DOHH2 (cell line): ENCODE measurements around the gene DCAF4L1.

ENCODE experiments used
- H3F3A ChIP-seq: fragments of 200-600 bp; sonication (generic), shearing (Covaris generic); 2 replicates; pipeline ENCODE4 v1.6.0; 2016; ENCODE audit warnings: antibody characterized with exemption, mild to moderate bottlenecking; ENCODE audit not compliant: control insufficient read depth, insufficient read depth
- H3K27ac ChIP-seq: fragments of 200-600 bp; sonication (generic); 2 replicates; pipeline ENCODE4 v1.5.1; 2014; ENCODE audit warnings: low read depth, mild to moderate bottlenecking, low read length, moderate library complexity
- H3K27me3 ChIP-seq: fragments of 200-600 bp; sonication (generic); 2 replicates; pipeline ENCODE4 v1.6.1; 2014; ENCODE audit warnings: mild to moderate bottlenecking, low read length, mixed read lengths; ENCODE audit not compliant: control insufficient read depth
- H3K36me3 ChIP-seq: fragments of 200-600 bp; sonication (generic); 2 replicates; pipeline ENCODE4 v1.6.1; 2014; ENCODE audit warnings: mild to moderate bottlenecking, low read length, moderate library complexity, mixed read lengths; ENCODE audit not compliant: control insufficient read depth
- H3K4me1 ChIP-seq: fragments of 200-600 bp; sonication (generic); 2 replicates; pipeline ENCODE4 v1.6.1; 2014; ENCODE audit warnings: mild to moderate bottlenecking, low read length, mixed read lengths; ENCODE audit not compliant: control insufficient read depth
- H3K4me2 ChIP-seq: fragments of 200-600 bp; sonication (generic); 2 replicates; pipeline ENCODE4 v1.6.0; 2014; ENCODE audit warnings: mild to moderate bottlenecking, low read length, moderate library complexity
- H3K4me3 ChIP-seq: fragments of 200-600 bp; sonication (generic); 2 replicates; pipeline ENCODE4 v1.5.1; 2014; ENCODE audit warnings: mild to moderate bottlenecking, low read length, mixed read lengths
- H3K79me2 ChIP-seq: fragments of 200-600 bp; sonication (generic); 2 replicates; pipeline ENCODE4 v1.6.1; 2014; ENCODE audit warnings: mild to moderate bottlenecking, low read length, mixed read lengths; ENCODE audit not compliant: control insufficient read depth
- H3K9me2 ChIP-seq: fragments of 200-600 bp; sonication (generic); replicated peaks from 2 replicates; pipeline ENCODE4 v1.6.1; 2014; ENCODE audit warnings: mild to moderate bottlenecking, low read length, mixed read lengths; ENCODE audit not compliant: control insufficient read depth
- H3K9me3 ChIP-seq: fragments of 200-600 bp; sonication (generic); 2 replicates; pipeline ENCODE4 v1.6.1; 2014; ENCODE audit warnings: antibody characterized with exemption, low read length, mixed read lengths; ENCODE audit not compliant: control insufficient read depth, insufficient read depth
- H4K20me1 ChIP-seq: fragments of 200-600 bp; sonication (generic); 2 replicates; pipeline ENCODE4 v1.6.0; 2014; ENCODE audit warnings: low read depth, mild to moderate bottlenecking, antibody characterized with exemption, low read length, moderate library complexity; ENCODE audit not compliant: control insufficient read depth, insufficient read depth
- CTCF ChIP-seq: fragments of 200-600 bp; sonication (generic); IDR thresholded peaks from one replicate; pipeline ENCODE4 v1.5.1; 2014; ENCODE audit warnings: antibody characterized with exemption, mild to moderate bottlenecking, low read depth, low read length; ENCODE audit not compliant: poor library complexity, severe bottlenecking
- EZH2phosphoT487 ChIP-seq: fragments of 200-600 bp; sonication (generic); IDR thresholded peaks from 2 replicates; pipeline ENCODE4 v1.6.1; 2017; ENCODE audit warnings: borderline replicate concordance, mild to moderate bottlenecking, antibody characterized with exemption, low read length, moderate library complexity, mixed read lengths

The DCAF4L1 gene

GRCh38 chr4:41949531-41949930 lies 32.0 kb upstream of the DCAF4L1 start:
- Histone ChIP-seq H3K36me3 (peaks cover 89% of the 10 kb centered on the region), H3F3A (peaks cover 2% of the 10 kb centered on the region; the same call in 1 of the 2 replicates), H3K4me1 (0 out of 2 replicates have a peak, but pooled peaks cover 4% of the 10 kb centered on the region), H3K79me2 (peaks cover 8% of the 10 kb centered on the region; the same call in 1 of the 2 replicates), H3K4me3 (no peak overlapping the region), H3K27ac (no peak overlapping the region), H3K27me3 (no peaks in the 10 kb centered on the region), H3K4me2 (no peak overlapping the region), H4K20me1 (peaks cover 8% of the 10 kb centered on the region; the same call in 1 of the 2 replicates), H3K9me2 (no peaks in the 10 kb centered on the region), H3K9me3 (no peaks in the 10 kb centered on the region)
- TF ChIP-seq CTCF (no peak), EZH2phosphoT487 (no peak)

- H3K9me2 ChIP-seq = no peaks in the 10 kb centered on the region
- H3K9me3 ChIP-seq = no peaks in the 10 kb centered on the region
- no peak overlapping the region for H3K4me3 ChIP-seq
- no peaks in the 10 kb centered on the region for H4K20me1 ChIP-seq
- peak; percentile 76 for TF ChIP-seq CTCF
- no peak for TF ChIP-seq EZH2phosphoT487
- H3K4me2 ChIP-seq = no peak overlapping the region
- H3F3A ChIP-seq = peaks cover 22% of the 10 kb centered on the region
- H3K27ac ChIP-seq = no peak overlapping the region
- H3K27me3 ChIP-seq = no peaks in the 10 kb centered on the region
- peaks cover 24% of the 10 kb centered on the region for H3K36me3 ChIP-seq
- 0 out of 2 replicates have a peak, but pooled peaks cover 4% of the 10 kb centered on the region for H3K4me1 ChIP-seq
- no peaks in the 10 kb centered on the region for H3K79me2 ChIP-seq
Observed at GRCh38 chr4:41957634-41958033, 23.9 kb upstream of the DCAF4L1 start.

- no peaks in the 10 kb centered on the region for H3K4me1 ChIP-seq
Observed at GRCh38 chr4:41963105-41963504, 18.5 kb upstream of the DCAF4L1 start.

More at GRCh38 chr4:41963105-41963504, 18.5 kb upstream of the DCAF4L1 start:
- no peaks in the 10 kb centered on the region for H3K9me2 ChIP-seq
- H3K4me2 ChIP-seq = no peak overlapping the region
- H4K20me1 ChIP-seq = no peaks in the 10 kb centered on the region
- H3K27me3 ChIP-seq = no peaks in the 10 kb centered on the region
- no peak overlapping the region for H3K4me3 ChIP-seq
- TF ChIP-seq EZH2phosphoT487 (no peak), CTCF (peak; percentile 55)
- H3F3A ChIP-seq = peaks cover 12% of the 10 kb centered on the region; the same call in 1 of the 2 replicates
- H3K79me2 ChIP-seq = no peaks in the 10 kb centered on the region
- no peak overlapping the region for H3K27ac ChIP-seq
- no peaks in the 10 kb centered on the region for H3K9me3 ChIP-seq
- no peaks in the 10 kb centered on the region for H3K36me3 ChIP-seq
